K562 (cell line): ENCODE data around the gene ZNF280C. TPM values are rescaled to one million over a fixed set of nuclear protein-coding genes. Genes with fewer than 3 reads are reported as not detected.
A peak's percentile ranks its signal among the peaks of the same experiment; 100 is the strongest.

Experiments
- BCOR ChIP-seq: fragments of 450-650 bp; IDR thresholded peaks from 2 replicates; pipeline ENCODE4 v1.6.1; 2016
- CBFA2T2 ChIP-seq: fragments of 450-650 bp; conservative IDR thresholded peaks from 2 replicates; pipeline ENCODE4 v1.6.1; 2017; ENCODE audit warnings: mild to moderate bottlenecking
- CBX3 ChIP-seq, 2 experiments: IDR thresholded peaks; 1 replicate in 1 of 2; 2 replicates in 1 of 2; pipeline ENCODE4 v1.6.1; 2012; ENCODE audit warnings: inconsistent platforms in 2 of 2, low read length in 2 of 2, borderline replicate concordance in 1 of 2, control low read depth in 1 of 2
- CHD1 ChIP-seq: fragments of 200-600 bp; sonication (generic); IDR thresholded peaks from one replicate; pipeline ENCODE4 v1.6.1; 2012; ENCODE audit warnings: mild to moderate bottlenecking, moderate library complexity, low read length, inconsistent platforms
- FUS ChIP-seq: fragments of 200-400 bp; formaldehyde crosslinking; optimal IDR thresholded peaks from 2 replicates; pipeline ENCODE3; 2017; ENCODE audit warnings: low read depth, low read length
- GTF2F1 ChIP-seq: IDR thresholded peaks from 2 replicates; pipeline ENCODE4 v1.6.1; 2011; ENCODE audit warnings: low read depth, low read length, improper control_type of control experiment
- HEY1 ChIP-seq: fragments of 250-450 bp; sonication (Bioruptor Pico); IDR thresholded peaks from 2 replicates; pipeline ENCODE4 v1.5.0; 2020; ENCODE audit warnings: mild to moderate bottlenecking, moderate library complexity, borderline replicate concordance
- KLF6 ChIP-seq: fragments of 250-450 bp; sonication (Bioruptor Pico); IDR thresholded peaks from 2 replicates; pipeline ENCODE4 v1.4.0; 2020; ENCODE audit warnings: mild to moderate bottlenecking, moderate library complexity, borderline replicate concordance
- POLR2H ChIP-seq: IDR thresholded peaks from 2 replicates; pipeline ENCODE4 v1.6.1; 2016; ENCODE audit warnings: missing genetic modification characterization, low read depth, mild to moderate bottlenecking, control low read depth, missing compliant biosample characterization, moderate library complexity
- SMARCB1 ChIP-seq: IDR thresholded peaks from 2 replicates; pipeline ENCODE4 v1.6.1; 2011; ENCODE audit warnings: improper control_type of control experiment, low read depth; ENCODE audit not compliant: insufficient read length
- SNRNP70 ChIP-seq: fragments of 200-400 bp; formaldehyde crosslinking; optimal IDR thresholded peaks from 2 replicates; pipeline ENCODE3; 2017; ENCODE audit warnings: low read depth, low read length
- TAF15 ChIP-seq: fragments of 200-400 bp; formaldehyde crosslinking; IDR thresholded peaks from 2 replicates; pipeline ENCODE4 v1.6.1; 2017; ENCODE audit warnings: mild to moderate bottlenecking, low read depth, low read length, moderate library complexity
- TAF7 ChIP-seq: fragments of 450-650 bp; IDR thresholded peaks from 2 replicates; pipeline ENCODE4 v1.6.1; 2016; ENCODE audit warnings: missing genetic modification characterization, missing compliant biosample characterization
- TBP ChIP-seq: optimal IDR thresholded peaks from 2 replicates; pipeline ENCODE3; 2011; ENCODE audit warnings: low read depth, low read length, improper control_type of control experiment
- ZBTB17 ChIP-seq: fragments of 450-650 bp; formaldehyde crosslinking; IDR thresholded peaks from 2 replicates; pipeline ENCODE4 v1.4.0; 2020; ENCODE audit warnings: mild to moderate bottlenecking
- ZNF282 ChIP-seq: sonication (generic); formaldehyde crosslinking; IDR thresholded peaks from 2 replicates; pipeline ENCODE4 v1.8.1; 2023; ENCODE audit warnings: missing genetic modification reagents
- ZNF3 ChIP-seq: fragments of 250-450 bp; sonication (Bioruptor Pico); IDR thresholded peaks from 2 replicates; pipeline ENCODE4 v1.5.0; 2021; ENCODE audit warnings: mild to moderate bottlenecking, moderate library complexity
- ZNF408 ChIP-seq: fragments of 250-450 bp; sonication (Bioruptor Pico); IDR thresholded peaks from 2 replicates; pipeline ENCODE4 v1.4.0; 2020; ENCODE audit warnings: low read depth, mild to moderate bottlenecking, moderate library complexity
- ZNF695 ChIP-seq: fragments of 450-650 bp; formaldehyde crosslinking; IDR thresholded peaks from 2 replicates; pipeline ENCODE4 v1.4.0; 2020; ENCODE audit warnings: mild to moderate bottlenecking, moderate library complexity
- ZNF830 ChIP-seq: fragments of 250-450 bp; sonication (Bioruptor Pico); IDR thresholded peaks from 2 replicates; pipeline ENCODE4 v1.5.0; 2021; ENCODE audit warnings: mild to moderate bottlenecking
- ZZZ3 ChIP-seq: fragments of 450-650 bp; IDR thresholded peaks from 2 replicates; pipeline ENCODE4 v1.6.1; 2016; ENCODE audit warnings: antibody characterized with exemption, mild to moderate bottlenecking, moderate library complexity
- polyA plus RNA-seq, 8 experiments: library from polyadenylated mRNA; depleted of rRNA in 4 of 8; stranded (reverse) in 5 of 8; unstranded in 3 of 8; fragments of >200 nt; fragmentation: Nextera tagmentation in 2 of 8; fragmentation: Illumina TruSeq in 1 of 8; extraction: Ambion mirVana in 2 of 8; extraction: Trizol in 1 of 8; gene quantifications; 2 replicates each; pipeline versions ENCODE4 v1.2.1 to v1.2.3, GENCODE V29; 2011 to 2014; ENCODE audit warnings: inconsistent platforms in 1 of 8, missing spikeins in 1 of 8
- total RNA-seq, 7 experiments: library from RNA; depleted of rRNA in 6 of 7; stranded (reverse); fragments of >200 nt in 6 of 7; fragmentation: Illumina TruSeq in 2 of 7; extraction: Trizol in 2 of 7; gene quantifications; 2 replicates each; pipeline versions ENCODE4 v1.2.1 to v1.2.3, GENCODE V29; 2011 to 2021; ENCODE audit warnings: low replicate concordance in 1 of 7
- TF ChIP-seq, protein P1 (sequence below), 2 experiments: fragments of 450-650 bp in 1 of 2; sonication (generic) in 1 of 2; formaldehyde crosslinking in 1 of 2; IDR thresholded peaks in 1 of 2; conservative IDR thresholded peaks in 1 of 2; 2 replicates each; pipeline versions ENCODE4 v1.6.1 to v1.8.1; 2016 to 2023; ENCODE audit warnings: mild to moderate bottlenecking in 2 of 2, moderate library complexity in 2 of 2, inconsistent platforms in 1 of 2, missing genetic modification reagents in 1 of 2
- TF ChIP-seq, protein P2 (sequence below): sonication (generic); formaldehyde crosslinking; IDR thresholded peaks from 2 replicates; pipeline ENCODE4 v1.8.0; 2022; ENCODE audit warnings: missing genetic modification reagents, mild to moderate bottlenecking, borderline replicate concordance
- TF ChIP-seq, protein P3 (sequence below), 3 experiments: fragments of 200-800 bp in 1 of 3; fragments of 250-450 bp in 1 of 3; fragments of 450-650 bp in 1 of 3; sonication (Bioruptor Pico) in 1 of 3; sonication (Bioruptor generic) in 1 of 3; formaldehyde crosslinking in 1 of 3; IDR thresholded peaks; 2 replicates each; pipeline versions ENCODE4 v1.6.1 to v1.8.0; 2016 to 2022; ENCODE audit warnings: mild to moderate bottlenecking in 2 of 3, missing genetic modification characterization in 2 of 3, missing compliant biosample characterization in 1 of 3, moderate library complexity in 1 of 3

The ZNF280C gene
- total and polyA plus RNA-seq, 9 of the 15 experiments (the other 6 are each of a cell fraction or from before 2014, with no cell fraction given): 1.6 to 8.3 (median 4.4) TPM

DNA sequence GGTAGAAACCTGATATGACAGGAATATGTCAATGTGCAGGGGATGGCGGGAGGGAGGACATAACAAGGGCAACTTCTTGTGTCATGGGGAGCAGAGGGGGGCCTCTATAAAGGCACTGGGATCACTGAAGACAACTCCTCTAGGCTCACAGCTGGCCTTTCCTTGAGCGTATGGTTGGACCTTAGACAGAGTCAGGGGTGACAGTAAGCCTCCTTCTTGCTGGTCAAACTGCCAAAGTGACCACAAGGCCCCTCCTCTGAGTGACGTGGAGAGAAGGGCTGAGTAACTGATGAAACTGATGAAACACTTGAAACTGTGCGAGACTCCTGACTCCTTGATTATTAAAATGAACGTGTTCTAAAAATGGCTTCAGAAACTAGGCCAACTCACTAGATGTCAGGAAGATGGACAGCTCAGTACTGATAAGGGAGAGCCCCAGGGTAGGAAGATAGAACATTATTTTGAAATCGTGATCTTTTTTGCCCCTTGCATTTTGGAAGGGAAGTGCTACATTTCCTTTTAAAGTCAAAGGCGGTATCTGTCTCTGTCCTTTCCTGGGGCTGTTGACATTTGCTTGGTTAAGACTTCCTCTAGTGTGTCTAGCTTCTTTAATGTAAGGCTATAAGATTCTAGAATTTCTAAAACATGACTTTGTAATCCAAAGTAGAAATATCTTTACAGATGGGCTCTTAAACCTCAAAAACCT, 95.4 kb downstream of the ZNF280C start (continued):
- TF ChIP-seq ZZZ3: no peak
- TF ChIP-seq TAF7: peak; percentile 46; the same call in 1 of the 2 replicates
- TF ChIP-seq GTF2F1: no peak
- TF ChIP-seq KLF6 (CRISPR knock-in tag): no peak
- no peak for TF ChIP-seq BCOR
- no peak for TF ChIP-seq TAF15
- no peak for TF ChIP-seq SNRNP70
- no peak for TF ChIP-seq CBFA2T2
- TF ChIP-seq, protein P1, sequence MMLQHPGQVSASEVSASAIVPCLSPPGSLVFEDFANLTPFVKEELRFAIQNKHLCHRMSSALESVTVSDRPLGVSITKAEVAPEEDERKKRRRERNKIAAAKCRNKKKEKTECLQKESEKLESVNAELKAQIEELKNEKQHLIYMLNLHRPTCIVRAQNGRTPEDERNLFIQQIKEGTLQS (IDR thresholded peaks at IDR 0.05): peak; percentile 81
- TF ChIP-seq, protein P1 (CRISPR knock-in tag; conservative IDR thresholded peaks at IDR 0.05): no peak
- no peak for TF ChIP-seq FUS
- TF ChIP-seq ZNF408 (CRISPR knock-in tag): no peak
- peak; percentile 71 for TF ChIP-seq TBP
- TF ChIP-seq, protein P2, sequence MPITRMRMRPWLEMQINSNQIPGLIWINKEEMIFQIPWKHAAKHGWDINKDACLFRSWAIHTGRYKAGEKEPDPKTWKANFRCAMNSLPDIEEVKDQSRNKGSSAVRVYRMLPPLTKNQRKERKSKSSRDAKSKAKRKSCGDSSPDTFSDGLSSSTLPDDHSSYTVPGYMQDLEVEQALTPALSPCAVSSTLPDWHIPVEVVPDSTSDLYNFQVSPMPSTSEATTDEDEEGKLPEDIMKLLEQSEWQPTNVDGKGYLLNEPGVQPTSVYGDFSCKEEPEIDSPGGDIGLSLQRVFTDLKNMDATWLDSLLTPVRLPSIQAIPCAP: no peak
- no peak for TF ChIP-seq ZNF3 (CRISPR knock-in tag)
- peak; percentile 83 for TF ChIP-seq POLR2H (tag)
- no peak for TF ChIP-seq SMARCB1
- no peak for TF ChIP-seq CHD1
- no peak for TF ChIP-seq ZNF830 (CRISPR knock-in tag)
- TF ChIP-seq ZNF282: no peak
- TF ChIP-seq CBX3 (IDR thresholded peaks at IDR 0.05; ENCODE audit: borderline replicate concordance in 1 of 2, low read length in 2 of 2): no peak
- TF ChIP-seq, protein P3, sequence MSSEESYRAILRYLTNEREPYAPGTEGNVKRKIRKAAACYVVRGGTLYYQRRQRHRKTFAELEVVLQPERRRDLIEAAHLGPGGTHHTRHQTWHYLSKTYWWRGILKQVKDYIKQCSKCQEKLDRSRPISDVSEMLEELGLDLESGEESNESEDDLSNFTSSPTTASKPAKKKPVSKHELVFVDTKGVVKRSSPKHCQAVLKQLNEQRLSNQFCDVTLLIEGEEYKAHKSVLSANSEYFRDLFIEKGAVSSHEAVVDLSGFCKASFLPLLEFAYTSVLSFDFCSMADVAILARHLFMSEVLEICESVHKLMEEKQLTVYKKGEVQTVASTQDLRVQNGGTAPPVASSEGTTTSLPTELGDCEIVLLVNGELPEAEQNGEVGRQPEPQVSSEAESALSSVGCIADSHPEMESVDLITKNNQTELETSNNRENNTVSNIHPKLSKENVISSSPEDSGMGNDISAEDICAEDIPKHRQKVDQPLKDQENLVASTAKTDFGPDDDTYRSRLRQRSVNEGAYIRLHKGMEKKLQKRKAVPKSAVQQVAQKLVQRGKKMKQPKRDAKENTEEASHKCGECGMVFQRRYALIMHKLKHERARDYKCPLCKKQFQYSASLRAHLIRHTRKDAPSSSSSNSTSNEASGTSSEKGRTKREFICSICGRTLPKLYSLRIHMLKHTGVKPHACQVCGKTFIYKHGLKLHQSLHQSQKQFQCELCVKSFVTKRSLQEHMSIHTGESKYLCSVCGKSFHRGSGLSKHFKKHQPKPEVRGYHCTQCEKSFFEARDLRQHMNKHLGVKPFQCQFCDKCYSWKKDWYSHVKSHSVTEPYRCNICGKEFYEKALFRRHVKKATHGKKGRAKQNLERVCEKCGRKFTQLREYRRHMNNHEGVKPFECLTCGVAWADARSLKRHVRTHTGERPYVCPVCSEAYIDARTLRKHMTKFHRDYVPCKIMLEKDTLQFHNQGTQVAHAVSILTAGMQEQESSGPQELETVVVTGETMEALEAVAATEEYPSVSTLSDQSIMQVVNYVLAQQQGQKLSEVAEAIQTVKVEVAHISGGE (CRISPR knock-in tag; IDR thresholded peaks at IDR 0.05): no peak
- TF ChIP-seq ZBTB17: no peak
- TF ChIP-seq HEY1 (CRISPR knock-in tag): no peak
- no peak for TF ChIP-seq ZNF695
